Right atrium auricular region (tissue), 2 donors: ENCODE results near the gene GPD1L. TPM values are rescaled to one million over a fixed set of nuclear protein-coding genes. Genes with fewer than 3 reads are reported as not detected.

Experiments used
- DNase-seq: peaks from one replicate; pipeline ENCODE4 v3.0.0-alpha.2; 2019; ENCODE audit warnings: low spot score
- H3K27ac ChIP-seq, 2 donors: fragments of 200-600 bp; sonication (generic); 1 replicate in 1 of 2; 2 replicates in 1 of 2; pipeline ENCODE4 v1.5.1; 2016 to 2019
- H3K27me3 ChIP-seq, 2 donors: fragments of 200-600 bp; sonication (generic); one replicate each; pipeline versions ENCODE4 v1.5.1 to v1.6.0; 2017 to 2019
- H3K36me3 ChIP-seq: fragments of 200-600 bp; sonication (generic); one replicate; pipeline ENCODE4 v1.5.1; 2016
- H3K4me1 ChIP-seq, 2 donors: fragments of 200-600 bp; sonication (generic); one replicate each; pipeline versions ENCODE4 v1.5.1 to v1.6.0; 2017 to 2019
- H3K4me3 ChIP-seq, 2 donors: fragments of 200-600 bp; sonication (generic); 1 replicate in 1 of 2; 2 replicates in 1 of 2; pipeline ENCODE4 v1.5.1; 2017 to 2019; ENCODE audit warnings: mild to moderate bottlenecking in 1 of 2, moderate library complexity in 1 of 2
- H3K9me3 ChIP-seq, 2 donors: fragments of 200-600 bp; sonication (generic); one replicate each; pipeline ENCODE4 v1.5.1; 2019
- total RNA-seq, 2 donors: library from RNA; depleted of rRNA; stranded (reverse); fragments of >200 nt; gene quantifications; one replicate each; pipeline ENCODE4 v1.1.0, GENCODE V29; 2016
- TF ChIP-seq, protein P1 (sequence below), 2 donors: fragments of 200-600 bp; sonication (generic); IDR thresholded peaks; one replicate each; pipeline ENCODE4 v1.5.1; 2019; ENCODE audit warnings: antibody characterized with exemption in 2 of 2

Gene GPD1L
- total RNA-seq, 2 donors from 2014 or later = 194 to 275 TPM

DNA sequence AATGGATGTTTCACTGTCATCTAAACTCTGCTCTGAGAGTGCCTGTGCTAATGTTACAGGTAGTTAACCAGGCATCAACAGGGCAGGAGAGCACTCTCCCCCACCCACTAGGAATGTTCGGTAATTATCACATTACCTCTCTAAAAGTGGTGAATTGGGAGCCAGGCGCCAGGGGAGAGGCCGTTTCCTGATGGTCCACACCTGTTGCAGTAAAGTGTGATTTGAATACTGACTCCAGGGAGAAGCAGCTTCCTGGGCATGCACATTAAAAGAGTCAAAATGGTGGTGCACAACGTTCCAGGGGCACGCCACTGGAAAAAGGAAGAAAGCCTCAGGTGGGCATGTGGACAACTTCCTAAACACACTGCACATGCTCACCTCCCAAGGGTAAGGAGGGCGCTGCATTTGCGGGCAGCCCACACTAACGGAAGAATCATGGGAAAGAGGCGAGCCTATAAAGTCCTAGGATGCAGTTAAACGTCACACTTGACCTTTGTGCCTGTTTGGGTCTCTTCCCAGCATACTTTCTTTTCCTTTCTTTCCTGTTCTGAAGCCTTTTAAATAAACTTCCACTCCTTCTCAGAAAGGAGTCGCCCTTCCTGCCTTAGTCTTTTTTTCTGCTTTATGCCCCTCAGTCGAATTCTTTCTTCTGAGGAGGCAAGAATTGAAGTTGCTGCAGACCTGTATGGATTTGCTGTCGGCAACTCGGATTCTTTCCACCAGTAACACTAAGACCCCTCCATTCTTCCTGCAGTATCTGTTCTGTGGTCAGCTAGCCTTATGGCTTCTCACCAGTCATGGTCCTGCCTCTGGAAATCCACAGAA, 28.9 kb upstream of the GPD1L start:
- no peak for DNase-seq
- TF ChIP-seq, protein P1, sequence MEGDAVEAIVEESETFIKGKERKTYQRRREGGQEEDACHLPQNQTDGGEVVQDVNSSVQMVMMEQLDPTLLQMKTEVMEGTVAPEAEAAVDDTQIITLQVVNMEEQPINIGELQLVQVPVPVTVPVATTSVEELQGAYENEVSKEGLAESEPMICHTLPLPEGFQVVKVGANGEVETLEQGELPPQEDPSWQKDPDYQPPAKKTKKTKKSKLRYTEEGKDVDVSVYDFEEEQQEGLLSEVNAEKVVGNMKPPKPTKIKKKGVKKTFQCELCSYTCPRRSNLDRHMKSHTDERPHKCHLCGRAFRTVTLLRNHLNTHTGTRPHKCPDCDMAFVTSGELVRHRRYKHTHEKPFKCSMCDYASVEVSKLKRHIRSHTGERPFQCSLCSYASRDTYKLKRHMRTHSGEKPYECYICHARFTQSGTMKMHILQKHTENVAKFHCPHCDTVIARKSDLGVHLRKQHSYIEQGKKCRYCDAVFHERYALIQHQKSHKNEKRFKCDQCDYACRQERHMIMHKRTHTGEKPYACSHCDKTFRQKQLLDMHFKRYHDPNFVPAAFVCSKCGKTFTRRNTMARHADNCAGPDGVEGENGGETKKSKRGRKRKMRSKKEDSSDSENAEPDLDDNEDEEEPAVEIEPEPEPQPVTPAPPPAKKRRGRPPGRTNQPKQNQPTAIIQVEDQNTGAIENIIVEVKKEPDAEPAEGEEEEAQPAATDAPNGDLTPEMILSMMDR (IDR thresholded peaks at IDR 0.05) = no peak
- no peak overlapping the region for H3K4me3 ChIP-seq
- no peaks in the 10 kb centered on the region for H3K36me3 ChIP-seq
- no peaks in the 10 kb centered on the region for H3K27me3 ChIP-seq
- H3K9me3 ChIP-seq = no peaks in the 10 kb centered on the region
- H3K27ac ChIP-seq = peak overlapping the region in 1 of 2 donors; percentile 23
- no peaks in the 10 kb centered on the region for H3K4me1 ChIP-seq

DNA sequence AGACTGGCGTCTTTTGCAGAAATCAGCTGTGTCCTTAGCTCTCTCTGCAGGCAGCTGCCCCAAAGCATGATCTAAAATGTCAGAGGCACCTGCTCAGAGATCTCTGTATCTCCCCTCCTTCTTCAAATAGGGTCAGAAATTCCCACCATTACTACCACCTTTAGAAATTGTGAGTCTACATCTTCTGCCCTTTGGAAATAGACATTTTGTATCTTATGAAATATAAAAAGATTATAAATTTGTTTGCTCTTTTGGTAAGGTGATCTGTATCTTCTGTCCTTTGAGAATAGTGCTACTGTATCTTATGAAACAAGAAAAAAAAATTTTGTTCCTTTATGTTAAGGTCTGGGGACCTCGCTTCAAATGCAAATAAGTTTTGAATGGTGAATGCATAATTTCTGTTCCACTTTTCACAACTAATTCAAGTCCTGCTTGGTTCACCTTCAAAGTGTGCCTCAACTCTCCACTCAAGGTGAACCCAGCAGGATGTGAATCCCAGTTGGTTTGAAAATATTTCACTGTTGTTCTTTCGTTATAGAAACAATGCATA, 28.3 kb upstream of the GPD1L start:
- Histone ChIP-seq H3K27ac (no peak overlapping the region), H3K27me3 (no peaks in the 10 kb centered on the region), H3K4me3 (no peak overlapping the region)

DNA sequence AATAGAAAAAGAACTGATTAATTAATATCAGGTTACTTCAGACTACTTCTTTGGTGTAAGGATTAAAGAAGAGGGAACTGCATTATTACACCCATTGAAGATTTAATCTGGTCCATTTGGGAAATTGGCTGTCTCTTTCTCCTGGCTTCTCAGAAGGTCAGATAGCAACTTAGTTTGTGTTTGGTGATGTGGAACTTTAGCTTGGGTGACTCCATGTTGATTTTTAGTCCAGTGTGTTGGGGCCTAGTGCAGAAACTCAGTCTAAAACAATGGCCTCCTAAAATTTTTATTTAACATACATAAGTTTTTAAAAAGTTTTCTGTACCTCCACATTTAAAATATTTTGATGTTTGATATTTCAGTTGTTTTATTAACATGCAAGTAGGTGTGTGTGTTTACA, 27.6 kb upstream of the GPD1L start:
- H3K4me3 ChIP-seq = no peak overlapping the region
- no peaks in the 10 kb centered on the region for H3K27me3 ChIP-seq
- no peaks in the 10 kb centered on the region for H3K9me3 ChIP-seq
- H3K36me3 ChIP-seq = no peaks in the 10 kb centered on the region
- no peak for DNase-seq
- H3K27ac ChIP-seq = no peak overlapping the region
- TF ChIP-seq, protein P1 (IDR thresholded peaks at IDR 0.05) = no peak
- no peaks in the 10 kb centered on the region for H3K4me1 ChIP-seq

More for the DNA sequence above, 28.3 kb upstream of the GPD1L start:
- TF ChIP-seq, protein P1 (IDR thresholded peaks at IDR 0.05) = no peak
- H3K4me1 ChIP-seq = no peaks in the 10 kb centered on the region
- no peaks in the 10 kb centered on the region for H3K36me3 ChIP-seq
- DNase-seq = no peak
- H3K9me3 ChIP-seq = no peaks in the 10 kb centered on the region

DNA sequence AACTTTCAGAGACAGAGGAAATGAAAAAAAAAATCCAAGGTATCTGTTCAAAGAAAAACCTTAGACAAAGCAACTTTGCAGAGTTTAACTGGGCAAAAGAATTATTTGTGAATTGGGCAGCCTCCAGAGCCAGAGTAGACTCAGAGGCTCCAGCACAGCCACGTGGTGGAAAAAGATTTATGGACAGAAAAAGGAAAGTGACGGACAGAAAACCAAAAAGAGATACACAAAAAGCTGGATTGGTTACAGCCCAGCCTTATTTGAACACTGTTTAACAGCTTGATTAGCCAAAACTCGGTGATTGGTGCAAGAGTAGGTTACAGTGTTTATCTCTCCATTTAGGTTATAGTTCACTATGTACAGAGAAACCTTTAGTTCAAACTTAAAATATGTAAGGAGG, 23.7 kb upstream of the GPD1L start:
- Histone ChIP-seq H3K4me1 (no peaks in the 10 kb centered on the region), H3K27me3 (no peaks in the 10 kb centered on the region), H3K27ac (no peak overlapping the region), H3K4me3 (no peak overlapping the region), H3K36me3 (no peaks in the 10 kb centered on the region), H3K9me3 (no peaks in the 10 kb centered on the region)
- TF ChIP-seq, protein P1 (IDR thresholded peaks at IDR 0.05) = no peak
- no peak for DNase-seq

DNA sequence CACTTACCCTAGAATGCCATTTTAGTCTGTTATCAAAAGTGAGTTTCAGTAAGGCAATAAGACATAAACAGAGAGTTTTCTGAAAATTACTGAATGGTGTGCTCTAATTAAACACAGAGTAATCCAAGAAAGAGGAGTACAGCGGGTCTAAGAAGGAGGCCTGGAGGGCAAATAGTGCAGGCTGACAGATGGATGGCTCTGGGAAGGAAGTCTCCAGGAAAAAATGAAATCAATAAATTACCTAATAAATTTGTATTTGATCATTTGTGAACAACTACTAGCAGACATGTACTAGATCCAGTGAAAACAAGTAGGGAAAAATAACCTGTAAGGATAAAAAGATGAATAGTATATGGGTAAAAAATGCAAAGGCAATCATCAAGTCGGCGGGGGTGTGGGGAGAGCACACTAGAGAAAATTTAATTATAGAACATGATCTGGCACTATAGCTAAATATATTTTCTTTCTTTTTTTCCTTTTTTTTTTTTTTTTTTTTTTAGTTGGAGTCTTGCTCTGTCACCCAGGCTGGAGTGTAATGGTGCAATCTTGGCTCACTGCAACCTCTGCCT, 22.6 kb upstream of the GPD1L start:
- no peaks in the 10 kb centered on the region for H3K9me3 ChIP-seq

More for the DNA sequence above, 22.6 kb upstream of the GPD1L start:
- Histone ChIP-seq H3K4me1 (no peaks in the 10 kb centered on the region), H3K4me3 (no peak overlapping the region), H3K27me3 (no peaks in the 10 kb centered on the region), H3K36me3 (no peaks in the 10 kb centered on the region), H3K27ac (peak overlapping the region in 1 of 2 donors; percentile 13)
- no peak for DNase-seq
- TF ChIP-seq, protein P1 (IDR thresholded peaks at IDR 0.05) = no peak
